OCI-LY3 (cell line): Measurements from ENCODE around the gene IMMP2L.

Experiments
- H2AFZ ChIP-seq: fragments of 200-600, 300-600 bp; shearing (Covaris generic); 2 replicates; pipeline ENCODE4 v1.6.0; 2014; ENCODE audit warnings: antibody characterized with exemption, low read depth, low read length
- H3K27ac ChIP-seq: fragments of 200-600, 300-600 bp; sonication (generic); 2 replicates; pipeline ENCODE4 v1.5.1; 2014; ENCODE audit warnings: mild to moderate bottlenecking, low read length, moderate library complexity, mixed read lengths
- H3K27me3 ChIP-seq: fragments of 200-600, 300-600 bp; sonication (generic); 2 replicates; pipeline ENCODE4 v1.6.1; 2014; ENCODE audit warnings: low read depth, low read length, mixed read lengths
- H3K36me3 ChIP-seq: fragments of 200-600, 300-600 bp; sonication (generic); replicated peaks from 2 replicates; pipeline ENCODE3; 2014; ENCODE audit warnings: low read depth, low read length, mixed read lengths
- H3K4me1 ChIP-seq: fragments of 300-600, 200-600 bp; sonication (generic); 2 replicates; pipeline ENCODE4 v1.6.1; 2014; ENCODE audit warnings: low read length, mixed read lengths
- H3K4me2 ChIP-seq: fragments of 200-600, 300-600 bp; sonication (generic); 2 replicates; pipeline ENCODE4 v1.6.1; 2014; ENCODE audit warnings: low read length, mixed read lengths
- H3K4me3 ChIP-seq: fragments of 300-600, 200-600 bp; sonication (generic); 2 replicates; pipeline ENCODE4 v1.5.1; 2014; ENCODE audit warnings: antibody characterized with exemption, mild to moderate bottlenecking, low read length, moderate library complexity
- H3K79me2 ChIP-seq: fragments of 300-600, 200-600 bp; shearing (Covaris generic); 2 replicates; pipeline ENCODE4 v1.6.1; 2014; ENCODE audit warnings: mild to moderate bottlenecking, low read length, mixed read lengths
- H3K9ac ChIP-seq: fragments of 300-600, 200-600 bp; shearing (Covaris generic); 2 replicates; pipeline ENCODE4 v1.6.0; 2014; ENCODE audit warnings: mild to moderate bottlenecking, low read length, moderate library complexity
- H3K9me3 ChIP-seq: fragments of 200-600, 300-600 bp; shearing (Covaris generic); 2 replicates; pipeline ENCODE4 v1.6.1; 2014; ENCODE audit warnings: low read length, mixed read lengths; ENCODE audit not compliant: insufficient read depth
- H4K20me1 ChIP-seq: fragments of 200-600, 300-600 bp; sonication (generic); 2 replicates; pipeline ENCODE4 v1.6.1; 2016; ENCODE audit warnings: low read length, mixed read lengths; ENCODE audit not compliant: insufficient read depth
- CTCF ChIP-seq: fragments of 200-600, 300-600 bp; sonication (generic); IDR thresholded peaks from 2 replicates; pipeline ENCODE4 v1.5.1; 2014; ENCODE audit warnings: antibody characterized with exemption, low read length, low read depth
- EZH2phosphoT487 ChIP-seq: fragments of 200-600 bp; shearing (Covaris generic); IDR thresholded peaks from 2 replicates; pipeline ENCODE4 v1.6.1; 2018; ENCODE audit warnings: antibody characterized with exemption, mixed run types, low read depth

The IMMP2L gene

GRCh38 chr7:110944448-110944847, 617.8 kb downstream of the IMMP2L start:
- peak overlapping the region; percentile 18 for H3K4me2 ChIP-seq
- H4K20me1 ChIP-seq = no peaks in the 10 kb centered on the region

DNA sequence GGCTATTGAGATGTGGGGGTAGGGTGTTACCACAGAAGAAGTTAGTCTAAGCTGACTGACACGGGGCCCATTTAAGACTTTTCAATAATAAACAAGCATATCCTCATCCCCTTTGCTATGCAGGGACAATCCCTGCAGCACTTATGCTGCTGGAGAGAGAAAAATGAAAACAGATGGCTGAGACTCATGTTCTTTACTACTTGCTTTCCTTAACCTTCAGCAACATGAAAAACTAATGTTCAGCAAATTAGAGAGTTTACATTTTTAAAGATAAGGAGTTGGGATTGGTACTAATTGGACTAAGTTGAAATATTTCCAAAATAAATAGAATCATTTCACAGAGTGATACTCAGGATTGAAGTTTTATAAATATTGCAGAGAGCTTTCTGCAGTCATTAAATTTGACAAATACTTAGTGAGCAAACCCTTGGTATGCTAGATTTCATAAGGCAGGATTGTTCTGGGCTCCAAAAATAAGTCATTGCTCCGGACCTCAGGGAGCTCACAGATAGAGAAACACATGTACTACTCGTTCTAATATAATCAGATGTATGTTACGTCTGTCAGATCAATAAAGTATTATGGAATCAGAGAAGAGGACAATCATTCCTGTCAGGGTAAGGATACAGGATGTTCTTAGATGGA, 618.5 kb downstream of the IMMP2L start:
- Histone ChIP-seq H3K79me2 (no peaks in the 10 kb centered on the region), H3K36me3 (no peaks in the 10 kb centered on the region), H3K9me3 (no peaks in the 10 kb centered on the region), H3K27me3 (no peaks in the 10 kb centered on the region), H3K9ac (no peak overlapping the region), H3K27ac (no peak overlapping the region), H4K20me1 (no peaks in the 10 kb centered on the region), H3K4me1 (peaks cover 11% of the 10 kb centered on the region), H3K4me3 (no peak overlapping the region), H2AFZ (no peak overlapping the region), H3K4me2 (peak overlapping the region; percentile 18)
- TF ChIP-seq EZH2phosphoT487 (no peak), CTCF (no peak)

More at GRCh38 chr7:110944448-110944847, 617.8 kb downstream of the IMMP2L start:
- Histone ChIP-seq H3K9me3 (no peaks in the 10 kb centered on the region), H3K4me3 (no peak overlapping the region), H3K27me3 (no peaks in the 10 kb centered on the region), H3K4me1 (peaks cover 11% of the 10 kb centered on the region), H3K79me2 (no peaks in the 10 kb centered on the region), H3K27ac (no peak overlapping the region), H3K9ac (no peak overlapping the region), H3K36me3 (no peaks in the 10 kb centered on the region), H2AFZ (no peak overlapping the region)
- no peak for TF ChIP-seq CTCF

- no peaks in the 10 kb centered on the region for H3K9me3 ChIP-seq
- no peak overlapping the region for H3K27ac ChIP-seq
- H3K79me2 ChIP-seq = no peaks in the 10 kb centered on the region
- H3K4me1 ChIP-seq = peaks cover 11% of the 10 kb centered on the region
- H2AFZ ChIP-seq = no peak overlapping the region
- no peak for TF ChIP-seq CTCF
- TF ChIP-seq EZH2phosphoT487 = no peak
- no peak overlapping the region for H3K4me2 ChIP-seq
- no peaks in the 10 kb centered on the region for H3K36me3 ChIP-seq
- no peaks in the 10 kb centered on the region for H3K27me3 ChIP-seq
- H3K9ac ChIP-seq = no peak overlapping the region
- H3K4me3 ChIP-seq = no peak overlapping the region
- no peaks in the 10 kb centered on the region for H4K20me1 ChIP-seq
Measured at GRCh38 chr7:110941385-110941784, 620.9 kb downstream of the IMMP2L start.

- Histone ChIP-seq H3K79me2 (no peaks in the 10 kb centered on the region), H3K9me3 (no peaks in the 10 kb centered on the region), H3K36me3 (no peaks in the 10 kb centered on the region), H3K27me3 (no peaks in the 10 kb centered on the region), H3K4me3 (no peak overlapping the region), H3K4me2 (no peak overlapping the region), H4K20me1 (no peaks in the 10 kb centered on the region), H3K9ac (no peak overlapping the region), H3K4me1 (peaks cover 11% of the 10 kb centered on the region), H2AFZ (no peak overlapping the region), H3K27ac (no peak overlapping the region)
- TF ChIP-seq CTCF = no peak
Measured at GRCh38 chr7:110940756-110941155, 621.5 kb downstream of the IMMP2L start.
